WTC11 (cell line): Measurements from ENCODE around the gene MAP4K4. TPM values are rescaled to one million over a fixed set of nuclear protein-coding genes. Genes with fewer than 3 reads are reported as not detected.

Experiments
- ATAC-seq: fragments of 200-7000 bp; cut with Tn5 transposase; 2 replicates; pipeline ENCODE4 v1.10.0; 2021; ENCODE audit warnings: mild to moderate bottlenecking, moderate library complexity
- CTCF ChIA-PET: fragments of 300-600 bp; sonication (Branson Sonifier 250); formaldehyde crosslinking; loops from one replicate; lab custom pipeline; 2021; ENCODE audit warnings: antibody characterized with exemption; lab: Charles Lee
- POLR2A ChIA-PET: fragments of 350-600 bp; sonication (Branson Sonifier 250); formaldehyde crosslinking; loops from one replicate; lab custom pipeline; 2021; ENCODE audit warnings: antibody characterized with exemption; lab: Charles Lee
- DNase-seq: peaks from one replicate; pipeline ENCODE4 v3.0.0; 2021; ENCODE audit warnings: low spot score
- H3K27ac Mint-ChIP-seq: 2 replicates; pipeline ENCODE4 v1.8.0; 2021; ENCODE audit warnings: mixed read lengths
- H3K27me3 Mint-ChIP-seq: 2 replicates; pipeline ENCODE4 v1.8.0; 2021; ENCODE audit warnings: low read depth, mild to moderate bottlenecking, moderate library complexity, mixed read lengths
- H3K36me3 Mint-ChIP-seq: 2 replicates; pipeline ENCODE4 v1.8.0; 2021; ENCODE audit warnings: mixed read lengths
- H3K4me1 Mint-ChIP-seq: 2 replicates; pipeline ENCODE4 v1.8.0; 2022; ENCODE audit warnings: mixed read lengths
- H3K4me3 Mint-ChIP-seq: 2 replicates; pipeline ENCODE4 v1.8.0; 2021; ENCODE audit warnings: mild to moderate bottlenecking, moderate library complexity, mixed read lengths
- H3K9me3 Mint-ChIP-seq: 2 replicates; pipeline ENCODE4 v1.8.0; 2021; ENCODE audit warnings: mixed read lengths
- AR ChIP-seq: fragments of 250-450 bp; sonication (Bioruptor Pico); IDR thresholded peaks from 2 replicates; pipeline ENCODE4 v1.9.0; 2021; ENCODE audit warnings: mild to moderate bottlenecking
- EMX1 ChIP-seq: fragments of 250-450 bp; sonication (Bioruptor Pico); IDR thresholded peaks from 2 replicates; pipeline ENCODE4 v1.8.0; 2021; ENCODE audit warnings: mild to moderate bottlenecking
- FOXJ3 ChIP-seq: sonication (generic); formaldehyde crosslinking; IDR thresholded peaks from 2 replicates; pipeline ENCODE4 v1.9.0; 2021; ENCODE audit warnings: missing genetic modification reagents, mild to moderate bottlenecking, borderline replicate concordance
- FOXP1 ChIP-seq: sonication (generic); formaldehyde crosslinking; IDR thresholded peaks from 2 replicates; pipeline ENCODE4 v1.8.0; 2022; ENCODE audit warnings: missing genetic modification reagents, mild to moderate bottlenecking, moderate library complexity, borderline replicate concordance
- GABPB1 ChIP-seq: sonication (generic); formaldehyde crosslinking; IDR thresholded peaks from 2 replicates; pipeline ENCODE4 v1.8.1; 2023; ENCODE audit warnings: mild to moderate bottlenecking, missing genetic modification reagents
- GRHL2 ChIP-seq: fragments of 250-450 bp; sonication (Bioruptor Pico); IDR thresholded peaks from 2 replicates; pipeline ENCODE4 v1.8.0; 2022; ENCODE audit warnings: mild to moderate bottlenecking, moderate library complexity; ENCODE audit not compliant: insufficient replicate concordance, severe bottlenecking
- HMGA2 ChIP-seq: fragments of 250-450 bp; sonication (Bioruptor Pico); IDR thresholded peaks from 2 replicates; pipeline ENCODE4 v1.4.0; 2021; ENCODE audit warnings: mild to moderate bottlenecking, moderate library complexity
- IRF2 ChIP-seq: sonication (generic); formaldehyde crosslinking; IDR thresholded peaks from 2 replicates; pipeline ENCODE4 v1.8.0; 2022; ENCODE audit warnings: low read depth, missing genetic modification reagents, borderline replicate concordance
- KAT7 ChIP-seq: sonication (generic); formaldehyde crosslinking; IDR thresholded peaks from 2 replicates; pipeline ENCODE4 v1.8.1; 2023; ENCODE audit warnings: missing genetic modification reagents, mild to moderate bottlenecking, borderline replicate concordance
- MXD4 ChIP-seq: fragments of 250-450 bp; sonication (Bioruptor Pico); IDR thresholded peaks from 2 replicates; pipeline ENCODE4 v1.8.0; 2021; ENCODE audit warnings: mild to moderate bottlenecking, moderate library complexity, borderline replicate concordance
- NR1H2 ChIP-seq: sonication (generic); formaldehyde crosslinking; IDR thresholded peaks from 2 replicates; pipeline ENCODE4 v1.9.0; 2021; ENCODE audit warnings: mild to moderate bottlenecking, moderate library complexity, missing genetic modification reagents
- NR2C2 ChIP-seq: sonication (generic); formaldehyde crosslinking; IDR thresholded peaks from 2 replicates; pipeline ENCODE4 v1.8.0; 2022; ENCODE audit warnings: mild to moderate bottlenecking, missing genetic modification reagents
- RELA ChIP-seq: sonication (generic); formaldehyde crosslinking; IDR thresholded peaks from 2 replicates; pipeline ENCODE4 v1.8.1; 2022; ENCODE audit warnings: missing genetic modification reagents, mild to moderate bottlenecking, borderline replicate concordance
- RORB ChIP-seq: fragments of 250-450 bp; sonication (Bioruptor Pico); IDR thresholded peaks from 2 replicates; pipeline ENCODE4 v1.9.0; 2021; ENCODE audit warnings: mild to moderate bottlenecking
- SOX15 ChIP-seq: fragments of 250-450 bp; sonication (Bioruptor Pico); IDR thresholded peaks from 2 replicates; pipeline ENCODE4 v1.9.0; 2021; ENCODE audit warnings: mild to moderate bottlenecking
- TP53 ChIP-seq: sonication (generic); formaldehyde crosslinking; IDR thresholded peaks from 2 replicates; pipeline ENCODE4 v1.8.1; 2023; ENCODE audit warnings: mild to moderate bottlenecking, missing genetic modification reagents
- ZBTB21 ChIP-seq: sonication (generic); formaldehyde crosslinking; IDR thresholded peaks from 2 replicates; pipeline ENCODE4 v1.8.1; 2023; ENCODE audit warnings: mild to moderate bottlenecking, missing genetic modification reagents, borderline replicate concordance
- ZMAT4 ChIP-seq: fragments of 250-450 bp; sonication (Bioruptor Pico); IDR thresholded peaks from 2 replicates; pipeline ENCODE4 v1.9.0; 2021; ENCODE audit warnings: mild to moderate bottlenecking
- ZNF121 ChIP-seq: sonication (generic); formaldehyde crosslinking; IDR thresholded peaks from 2 replicates; pipeline ENCODE4 v1.8.0; 2023; ENCODE audit warnings: missing genetic modification reagents
- ZNF512 ChIP-seq: sonication (generic); formaldehyde crosslinking; IDR thresholded peaks from 2 replicates; pipeline ENCODE4 v1.8.1; 2022; ENCODE audit warnings: missing genetic modification reagents, borderline replicate concordance
- ZNF671 ChIP-seq: fragments of 250-450 bp; sonication (Bioruptor Pico); IDR thresholded peaks from 2 replicates; pipeline ENCODE4 v1.8.0; 2021; ENCODE audit warnings: mild to moderate bottlenecking
- total RNA-seq: library from RNA; stranded (reverse); gene quantifications from 3 replicates; pipeline ENCODE4 v1.2.3, GENCODE V29; 2021
- TF ChIP-seq, protein P1 (sequence below): sonication (generic); formaldehyde crosslinking; IDR thresholded peaks from 2 replicates; pipeline ENCODE4 v1.8.0; 2022; ENCODE audit warnings: mild to moderate bottlenecking, missing genetic modification reagents

MAP4K4 gene
- total RNA-seq, 1 experiment from 2014 or later = 112 TPM

- Mint-ChIP-seq H3K4me3 (no peak overlapping the region), H3K36me3 (no peaks in the 10 kb centered on the region), H3K27me3 (no peaks in the 10 kb centered on the region), H3K27ac (no peak overlapping the region), H3K4me1 (peaks cover 48% of the 10 kb centered on the region), H3K9me3 (no peaks in the 10 kb centered on the region)
- POLR2A ChIA-PET = no interaction called here
- CTCF ChIA-PET = no interaction called here
- no peak for ATAC-seq
- TF ChIP-seq GRHL2 (CRISPR knock-in tag) (no peak), KAT7 (CRISPR knock-in tag) (no peak), ZMAT4 (CRISPR knock-in tag) (no peak), RELA (CRISPR knock-in tag) (no peak), AR (no peak), GABPB1 (CRISPR knock-in tag) (peak; percentile 92), FOXJ3 (CRISPR knock-in tag) (no peak)
- TF ChIP-seq, all 79 proteins: peak for 1
- no peak for DNase-seq
Observed at GRCh38 chr2:101731221-101732054, 33.9 kb downstream of the MAP4K4 start.

- no peak for ATAC-seq
- no peak overlapping the region for H3K4me3 Mint-ChIP-seq
Observed at GRCh38 chr2:101732199-101732598, 34.7 kb downstream of the MAP4K4 start.

More at GRCh38 chr2:101732199-101732598, 34.7 kb downstream of the MAP4K4 start:
- no peaks in the 10 kb centered on the region for H3K27me3 Mint-ChIP-seq
- TF ChIP-seq FOXP1 (CRISPR knock-in tag) = no peak
- TF ChIP-seq TP53 (CRISPR knock-in tag) = no peak
- no peak for TF ChIP-seq NR1H2 (CRISPR knock-in tag)
- no peak for TF ChIP-seq SOX15 (CRISPR knock-in tag)
- no peak for TF ChIP-seq ZNF121
- no peak for TF ChIP-seq ZBTB21 (CRISPR knock-in tag)
- TF ChIP-seq GRHL2 (CRISPR knock-in tag) = no peak
- TF ChIP-seq HMGA2 = no peak
- TF ChIP-seq IRF2 (CRISPR knock-in tag) = no peak
- TF ChIP-seq ZNF671 (CRISPR knock-in tag) = no peak
- no peak for TF ChIP-seq RORB (CRISPR knock-in tag)
- TF ChIP-seq FOXJ3 (CRISPR knock-in tag) = no peak
- TF ChIP-seq, protein P1, sequence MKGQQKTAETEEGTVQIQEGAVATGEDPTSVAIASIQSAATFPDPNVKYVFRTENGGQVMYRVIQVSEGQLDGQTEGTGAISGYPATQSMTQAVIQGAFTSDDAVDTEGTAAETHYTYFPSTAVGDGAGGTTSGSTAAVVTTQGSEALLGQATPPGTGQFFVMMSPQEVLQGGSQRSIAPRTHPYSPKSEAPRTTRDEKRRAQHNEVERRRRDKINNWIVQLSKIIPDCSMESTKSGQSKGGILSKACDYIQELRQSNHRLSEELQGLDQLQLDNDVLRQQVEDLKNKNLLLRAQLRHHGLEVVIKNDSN (CRISPR knock-in tag) = no peak
- no peak for TF ChIP-seq EMX1
- TF ChIP-seq MXD4 (CRISPR knock-in tag) = no peak
- no peak for TF ChIP-seq NR2C2 (CRISPR knock-in tag)
- TF ChIP-seq ZNF512 (CRISPR knock-in tag) = no peak
- TF ChIP-seq, all 79 proteins: peak for 0
- Mint-ChIP-seq H3K4me1 (peaks cover 53% of the 10 kb centered on the region), H3K27ac (no peak overlapping the region), H3K36me3 (no peaks in the 10 kb centered on the region), H3K9me3 (no peaks in the 10 kb centered on the region)
- no peak for DNase-seq
- ChIA-PET POLR2A (no interaction called here), CTCF (interaction anchor here (0.6 kb wide), 1 partner anchor 14 kb away, joined by 3 read pairs; no protein-coding TSS in a partner anchor)
